ENCODE measurements around the gene CENPC. TPM values are rescaled to one million over a fixed set of nuclear protein-coding genes. Genes with fewer than 3 reads are reported as not detected.
A peak's percentile ranks its signal among the peaks of the same experiment; 100 is the strongest.
"Not testable (repeated sequence)": the region's sequence is repeated elsewhere in the genome, so short reads cannot be mapped to it uniquely, and the experiment has no call there.

CENPC gene
- total RNA-seq, 1 donor from 2014 or later: 7.3 TPM

DNA sequence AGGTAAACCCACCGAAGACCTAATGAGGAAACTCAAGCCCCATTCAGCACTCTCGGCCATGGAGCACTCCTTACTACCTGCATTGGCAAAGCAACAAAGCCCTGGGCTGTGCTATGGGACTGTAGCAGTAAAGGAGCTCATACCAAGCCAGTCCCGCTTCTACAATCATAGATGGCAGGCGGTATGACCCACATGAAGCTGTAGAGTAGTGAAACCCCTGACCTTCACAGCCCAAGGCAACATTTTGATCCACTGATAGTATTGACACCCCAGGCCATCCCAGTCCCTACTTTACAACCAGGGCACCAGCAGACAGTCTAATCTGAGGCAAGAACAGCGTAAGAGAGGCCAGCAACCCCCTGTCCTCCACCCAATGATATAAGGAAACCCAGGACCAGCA is 25.2 kb downstream of the CENPC start:
- peak; percentile 31 for DNase-seq (ENCODE audit: missing footprints)

DNA sequence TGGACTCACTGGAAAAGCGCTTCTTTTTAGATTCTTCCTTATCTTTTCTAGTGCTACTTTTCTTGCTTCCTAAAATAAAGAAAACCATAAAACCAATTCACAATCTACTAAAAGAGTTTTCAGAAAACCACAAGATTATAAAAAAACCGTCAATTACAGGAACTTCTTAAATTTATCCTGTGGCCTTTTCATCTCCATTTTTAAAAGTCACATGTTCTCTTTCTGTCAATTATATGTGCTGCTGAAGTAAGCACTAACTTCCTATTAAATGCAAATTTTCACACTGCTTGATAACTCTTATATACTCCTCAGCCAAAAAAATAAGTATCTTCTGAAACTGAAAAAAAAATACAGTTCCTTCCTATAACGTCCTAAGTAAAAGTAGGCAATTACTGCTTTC is 32.8 kb downstream of the CENPC start:
- DNase-seq (ENCODE audit: missing footprints) (no peak), ATAC-seq (no peak)
- intact Hi-C loops (cut with DNase I): no loop called here

More for the DNA sequence above, 25.2 kb downstream of the CENPC start:
- intact Hi-C loops (cut with DNase I): no loop called here
- no peak for ATAC-seq

DNA sequence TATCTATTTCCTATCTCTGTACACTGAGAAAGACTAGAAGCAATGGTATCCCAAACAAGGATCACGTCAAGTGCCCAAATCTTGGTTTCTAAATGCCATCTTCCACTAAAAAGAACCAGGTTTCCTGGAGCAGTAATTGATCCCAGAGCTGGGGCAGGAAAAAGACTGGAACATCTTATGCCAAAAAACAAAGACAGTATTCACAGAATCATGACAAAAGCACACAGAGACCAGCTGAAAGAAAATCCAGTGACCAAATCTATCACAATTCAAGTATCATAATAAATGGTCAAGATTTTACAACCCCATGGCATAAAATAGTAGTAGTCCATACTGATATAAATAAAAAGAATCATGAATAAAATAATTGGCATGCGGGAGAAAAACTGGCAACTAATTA is 44.9 kb downstream of the CENPC start:
- intact Hi-C loops (cut with DNase I): no loop called here
- DNase-seq (ENCODE audit: missing footprints) (no peak), ATAC-seq (no peak)

DNA sequence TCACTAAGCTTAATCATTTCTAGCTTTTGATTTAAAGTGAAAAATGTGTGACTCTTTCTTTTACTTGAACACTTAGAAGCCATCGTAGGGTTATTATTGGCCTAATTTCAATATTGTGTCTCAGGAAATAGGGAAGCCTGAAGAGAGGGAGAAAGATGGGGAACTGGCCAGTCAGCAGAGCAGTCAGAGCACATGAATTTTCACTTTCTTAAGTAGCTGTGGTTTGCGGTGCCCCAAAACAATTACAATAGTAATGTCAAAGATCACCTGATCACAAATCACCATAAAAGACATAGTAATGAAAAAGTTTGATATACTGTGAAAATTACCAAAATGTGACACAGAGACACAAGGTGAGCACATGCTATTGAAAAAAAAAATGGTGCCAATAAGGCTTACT is 45.5 kb downstream of the CENPC start:
- ATAC-seq: no peak
- intact Hi-C loops (cut with DNase I): no loop called here

GRCh38 chr4:67483868-67484602 is 61.3 kb downstream of the CENPC start:
- no peak for ATAC-seq

More for the DNA sequence above, 45.5 kb downstream of the CENPC start:
- DNase-seq (ENCODE audit: missing footprints): no peak

GRCh38 chr4:67480810-67481209 is 64.5 kb downstream of the CENPC start:
- intact Hi-C loops (cut with DNase I): no loop called here
- DNase-seq (ENCODE audit: missing footprints) (no peak), ATAC-seq (no peak)

More at GRCh38 chr4:67483868-67484602, 61.3 kb downstream of the CENPC start:
- intact Hi-C loops (cut with DNase I): no loop called here
- no peak for DNase-seq (ENCODE audit: missing footprints)

DNA sequence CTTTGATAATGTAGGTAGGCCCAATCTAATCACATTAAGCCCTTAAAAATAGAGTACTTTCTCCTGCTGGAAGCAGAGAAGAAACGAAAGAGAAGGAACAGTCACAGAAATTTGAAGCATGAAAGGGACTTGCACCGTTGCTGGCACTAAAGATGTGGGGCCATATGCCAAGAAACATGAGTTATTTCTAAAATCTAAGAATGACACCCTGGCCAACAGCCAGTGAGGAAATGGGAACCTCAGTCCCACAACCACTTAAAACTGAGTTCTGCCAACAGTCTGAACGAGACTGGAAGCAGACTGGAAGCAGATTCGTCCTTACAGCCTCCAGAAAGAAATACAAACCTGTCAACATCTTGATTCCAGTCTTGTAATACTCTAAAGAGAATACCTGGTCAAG is 70.1 kb downstream of the CENPC start:
- no peak for DNase-seq (ENCODE audit: missing footprints)
- intact Hi-C loops (cut with DNase I): no loop called here
- no peak for ATAC-seq

DNA sequence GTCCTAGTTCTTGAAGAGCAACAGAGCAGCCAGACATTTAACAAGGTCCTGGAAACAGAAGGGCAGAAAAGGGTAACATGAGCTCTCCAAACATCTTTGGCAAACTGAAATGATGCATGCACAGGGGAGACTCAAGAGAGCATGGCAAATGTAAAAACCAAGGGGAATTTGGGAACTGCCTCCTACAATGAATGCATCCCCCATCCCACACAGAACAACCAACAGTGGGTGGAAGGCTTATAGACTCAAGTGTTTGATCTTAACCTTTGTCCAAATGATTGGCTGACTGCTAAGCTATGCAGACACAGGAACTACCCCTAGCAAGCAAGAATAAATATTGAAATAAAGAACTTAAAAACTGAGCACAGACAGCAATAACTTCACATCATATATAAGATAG is 74.4 kb downstream of the CENPC start:
- no peak for ATAC-seq
- intact Hi-C loops (cut with DNase I): no loop called here
- no peak for DNase-seq (ENCODE audit: missing footprints)

DNA sequence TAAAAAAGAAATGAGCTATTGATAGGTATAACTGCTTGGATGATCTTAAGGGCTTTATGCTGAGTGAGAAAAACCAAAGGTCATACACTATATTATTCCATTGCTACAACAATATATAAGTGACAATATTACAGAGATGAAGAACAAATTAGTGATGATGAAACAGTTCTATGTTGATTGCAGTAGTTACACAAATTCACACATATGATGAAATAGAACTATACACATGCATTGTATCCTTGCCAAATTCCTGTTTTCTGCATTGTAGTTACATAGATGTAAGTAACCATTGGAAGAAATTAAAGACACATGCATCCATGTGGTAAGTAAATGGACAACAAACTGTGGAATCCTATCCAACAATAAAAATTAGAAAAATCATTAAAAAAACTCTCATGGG is 76.5 kb downstream of the CENPC start:
- DNase-seq (ENCODE audit: missing footprints) (no peak), ATAC-seq (no peak)
- intact Hi-C loops (cut with DNase I): no loop called here

DNA sequence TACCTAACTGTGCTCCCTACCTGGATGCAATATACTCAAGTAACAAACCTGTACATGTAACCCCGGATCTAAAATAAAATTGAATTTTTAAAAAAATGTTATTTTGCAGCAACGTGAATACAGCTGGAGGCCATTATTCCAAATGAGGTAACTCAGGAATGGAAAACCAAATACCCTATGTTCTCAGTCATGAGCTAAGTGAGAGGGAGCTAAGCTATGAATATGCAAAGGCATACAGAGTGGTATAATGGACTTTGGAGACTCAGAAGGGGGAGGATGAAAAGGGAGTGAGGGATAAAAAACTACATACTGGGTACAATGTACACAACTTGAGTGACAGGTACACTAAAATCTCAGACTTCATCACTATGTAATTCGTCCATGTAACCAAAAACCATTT is 78.6 kb downstream of the CENPC start:
- intact Hi-C loops (cut with DNase I): no loop called here
- ATAC-seq: no peak

DNA sequence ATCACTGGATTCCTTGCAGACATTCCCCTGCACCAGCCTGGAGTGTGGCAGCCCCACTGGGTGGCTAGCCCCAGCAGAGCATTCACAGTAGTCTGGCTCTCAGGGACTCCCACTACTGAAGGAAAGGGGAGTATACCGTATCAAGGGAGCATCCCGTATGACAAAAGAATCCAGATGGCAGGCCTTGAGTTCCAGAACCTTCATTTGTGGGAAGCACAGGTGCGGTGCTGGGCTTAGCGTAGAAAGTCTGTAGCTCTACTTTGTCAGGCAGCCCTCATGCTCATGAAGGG is 79.6 kb downstream of the CENPC start:
- no peak for DNase-seq (ENCODE audit: missing footprints)
- ATAC-seq: no peak
- intact Hi-C loops (cut with DNase I): no loop called here

More for the DNA sequence above, 78.6 kb downstream of the CENPC start:
- DNase-seq (ENCODE audit: missing footprints): no peak

DNA sequence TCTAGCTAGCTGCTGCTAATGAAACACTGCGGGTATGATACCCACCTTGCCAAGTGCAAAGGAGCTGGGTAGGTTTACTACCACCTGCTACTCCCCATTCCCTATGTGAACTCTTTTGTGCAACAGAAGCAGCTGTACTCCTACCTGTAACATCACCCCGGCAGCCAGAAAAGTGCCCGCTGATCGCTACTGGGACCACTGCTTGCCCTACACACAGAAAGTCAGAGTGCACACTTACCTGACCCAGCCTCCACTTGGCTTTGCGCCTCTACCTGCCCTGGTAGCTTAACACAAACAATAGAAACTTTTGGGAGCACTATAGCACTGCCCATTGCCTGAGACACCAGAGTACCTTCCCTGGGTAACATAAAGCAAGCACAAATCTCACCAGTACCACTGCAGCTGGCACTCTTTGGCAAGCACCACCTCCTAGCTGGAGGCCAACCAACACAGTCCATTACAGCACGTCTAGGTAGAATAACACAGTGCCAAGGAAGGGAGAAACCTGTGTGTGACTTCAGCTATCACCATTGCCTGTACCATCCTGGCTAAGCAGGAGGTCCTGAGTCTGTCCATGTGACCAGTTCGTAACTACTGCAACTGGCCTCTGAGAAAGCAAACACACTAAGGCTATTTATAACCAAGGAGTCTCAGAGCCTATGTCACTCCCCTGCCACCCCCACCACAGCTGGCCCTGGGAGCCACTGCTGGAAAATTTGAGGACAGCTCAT is 80.1 kb downstream of the CENPC start:
- DNase-seq (ENCODE audit: missing footprints) (peak; percentile 56), ATAC-seq (peak; percentile 71)
- intact Hi-C loops (cut with DNase I): no loop called here

DNA sequence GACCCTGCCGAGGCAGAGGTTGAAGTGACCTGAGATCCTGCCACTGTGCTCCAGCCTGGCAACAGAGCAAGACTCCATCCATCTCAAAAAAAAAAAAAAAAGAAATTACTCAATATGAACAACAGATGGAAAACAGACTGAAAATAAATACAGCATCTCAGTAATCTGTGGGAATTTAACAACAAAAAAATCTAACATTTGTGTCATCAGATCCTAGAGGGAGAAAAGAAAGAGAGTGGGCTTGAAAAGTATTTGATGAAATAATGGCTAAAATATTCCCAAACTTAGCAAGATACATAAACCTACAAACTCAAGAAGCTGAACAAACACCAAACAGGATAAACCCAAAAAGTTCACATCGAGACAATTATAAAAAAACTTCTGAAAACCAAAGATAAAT is 84.7 kb downstream of the CENPC start:
- ATAC-seq (no peak), DNase-seq (ENCODE audit: missing footprints) (no peak)
- intact Hi-C loops (cut with DNase I): no loop called here

DNA sequence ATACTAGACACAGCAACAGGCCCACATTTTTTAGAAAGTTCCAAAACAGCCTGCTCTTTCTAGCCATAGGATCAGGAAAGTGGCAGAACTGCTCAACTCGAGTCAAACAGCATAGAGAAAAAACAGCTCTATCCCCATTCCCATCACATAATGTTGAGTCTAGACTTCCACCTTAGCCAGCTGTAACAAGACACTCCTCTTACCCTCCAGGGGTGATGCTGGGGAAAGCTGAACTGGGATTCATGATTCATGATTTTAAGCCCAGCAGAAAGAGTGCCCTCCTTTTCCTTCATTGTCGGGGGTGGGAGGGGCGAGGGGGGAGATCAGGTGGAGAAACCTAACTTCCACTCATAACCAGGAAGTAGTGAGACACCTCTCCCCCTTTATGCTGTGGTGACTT is 86.1 kb downstream of the CENPC start:
- no peak for ATAC-seq
- DNase-seq (ENCODE audit: missing footprints): no peak
- intact Hi-C loops (cut with DNase I): no loop called here

GRCh38 chr4:67456577-67457196 is 88.6 kb downstream of the CENPC start:
- ATAC-seq: no peak
- intact Hi-C loops (cut with DNase I): no loop called here
- DNase-seq (ENCODE audit: missing footprints): no peak

GRCh38 chr4:67452846-67453205 is 92.5 kb downstream of the CENPC start:
- ATAC-seq; DNase-seq (ENCODE audit: missing footprints); intact Hi-C loops (cut with DNase I): not testable (repeated sequence)

DNA sequence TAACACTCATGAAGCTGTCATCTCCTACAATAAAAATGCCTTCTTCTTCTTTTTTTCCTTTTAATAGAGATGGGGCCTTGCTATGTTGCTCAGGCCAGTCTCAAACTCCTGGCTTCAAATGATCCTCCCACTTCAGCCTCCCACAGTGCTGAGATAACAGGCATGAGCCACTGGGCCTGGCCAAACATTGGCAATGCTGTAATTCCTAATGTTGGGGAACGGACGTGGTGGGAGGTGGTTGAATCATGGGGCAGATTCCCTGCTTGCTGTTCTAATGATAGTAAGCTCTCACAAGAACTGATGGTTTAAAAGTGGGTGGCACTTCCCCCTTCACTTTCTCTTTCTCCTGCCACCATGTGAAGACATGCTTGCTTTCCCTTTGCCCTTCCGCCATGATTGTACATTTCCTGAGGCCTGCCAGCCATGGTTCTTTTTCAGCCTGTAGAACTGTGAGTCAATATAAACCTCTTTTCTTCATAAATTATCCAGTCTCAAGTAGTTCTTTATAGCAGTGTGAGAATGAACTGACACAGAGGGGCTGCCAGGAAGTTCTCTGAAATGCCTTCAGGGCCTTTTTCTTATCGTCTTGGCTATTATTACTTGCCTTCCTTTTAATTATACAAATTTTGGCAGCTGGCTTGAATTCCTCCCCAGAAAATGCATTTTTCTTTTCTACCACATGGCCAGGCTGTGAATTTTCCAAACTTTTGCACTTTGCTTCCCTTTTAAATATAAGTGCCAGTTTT is 93.0 kb downstream of the CENPC start:
- intact Hi-C loops (cut with DNase I): no loop called here
- ATAC-seq: no peak
- no peak for DNase-seq (ENCODE audit: missing footprints)

DNA sequence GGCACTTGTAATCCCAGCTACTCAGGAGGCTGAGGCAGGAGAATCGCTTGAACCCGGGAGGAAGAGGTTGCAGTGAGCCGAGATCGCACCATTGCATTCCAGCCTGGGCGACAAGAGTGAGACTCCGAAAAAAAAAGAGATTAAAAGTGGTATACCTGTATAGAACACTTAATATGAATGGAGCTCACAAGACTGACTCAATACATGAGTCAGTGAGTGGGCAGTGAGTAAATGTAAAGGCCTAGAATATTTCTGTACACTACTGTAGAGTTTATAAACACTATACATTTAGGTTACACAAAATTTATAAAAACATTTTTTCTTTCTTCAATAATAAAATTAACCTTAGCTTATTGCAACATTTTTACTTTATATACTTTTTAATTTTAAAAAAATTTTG is 93.8 kb downstream of the CENPC start:
- DNase-seq (ENCODE audit: missing footprints) (no peak), ATAC-seq (no peak)
- intact Hi-C loops (cut with DNase I): no loop called here

DNA sequence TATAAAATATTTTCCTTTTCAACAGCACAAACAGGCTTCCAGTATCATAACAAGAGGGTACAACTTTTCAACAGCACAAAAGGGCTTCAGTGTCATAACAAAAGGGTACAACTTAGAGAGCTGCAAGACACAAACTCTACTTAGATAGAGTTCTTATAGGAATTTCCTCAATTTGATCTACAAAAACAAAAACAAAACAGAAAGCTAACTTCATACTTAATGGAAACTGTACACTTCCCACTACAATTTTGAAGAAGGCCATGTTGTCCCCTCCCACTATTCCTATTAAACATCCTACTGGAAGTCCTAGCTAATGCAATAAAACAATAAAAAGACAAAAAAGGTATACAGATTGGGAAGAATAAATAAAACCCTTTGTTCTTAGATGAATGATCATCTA is 96.7 kb downstream of the CENPC start:
- no peak for ATAC-seq
- DNase-seq (ENCODE audit: missing footprints): no peak
- intact Hi-C loops (cut with DNase I): no loop called here

DNA sequence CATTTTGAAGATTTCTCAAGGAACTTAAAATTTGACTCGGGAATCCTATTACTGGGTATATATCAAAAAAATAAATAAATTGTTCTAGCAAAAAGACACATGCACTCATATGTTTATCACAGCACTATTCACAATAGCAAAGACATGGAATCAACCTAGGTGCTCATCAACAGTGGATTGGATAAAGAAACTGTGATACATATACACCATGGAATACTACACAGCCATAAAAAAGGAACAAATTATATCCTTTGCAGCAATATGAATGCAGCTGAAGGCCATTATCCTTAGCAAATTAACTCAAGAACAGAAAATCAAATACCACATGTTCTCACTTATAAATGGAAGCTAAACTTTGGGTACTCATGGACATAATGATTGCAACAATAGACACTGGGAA is 97.4 kb downstream of the CENPC start:
- intact Hi-C loops (cut with DNase I): no loop called here
- DNase-seq (ENCODE audit: missing footprints): no peak
- no peak for ATAC-seq
